Hematopoietic multipotent progenitor cell treated with erythropoietin and hydrocortisone succinate and interleukin-3 and kit ligand, for 17 days (in vitro differentiated cells): ENCODE data around the gene ZFPM1.
"Not testable (repeated sequence)": the region's sequence is repeated elsewhere in the genome, so short reads cannot be mapped to it uniquely, and the experiment has no call there.

Experiments
- DNase-seq: peaks from one replicate; pipeline ENCODE4 v3.0.0-alpha.2; 2015; ENCODE audit warnings: low spot score

Gene ZFPM1

DNA sequence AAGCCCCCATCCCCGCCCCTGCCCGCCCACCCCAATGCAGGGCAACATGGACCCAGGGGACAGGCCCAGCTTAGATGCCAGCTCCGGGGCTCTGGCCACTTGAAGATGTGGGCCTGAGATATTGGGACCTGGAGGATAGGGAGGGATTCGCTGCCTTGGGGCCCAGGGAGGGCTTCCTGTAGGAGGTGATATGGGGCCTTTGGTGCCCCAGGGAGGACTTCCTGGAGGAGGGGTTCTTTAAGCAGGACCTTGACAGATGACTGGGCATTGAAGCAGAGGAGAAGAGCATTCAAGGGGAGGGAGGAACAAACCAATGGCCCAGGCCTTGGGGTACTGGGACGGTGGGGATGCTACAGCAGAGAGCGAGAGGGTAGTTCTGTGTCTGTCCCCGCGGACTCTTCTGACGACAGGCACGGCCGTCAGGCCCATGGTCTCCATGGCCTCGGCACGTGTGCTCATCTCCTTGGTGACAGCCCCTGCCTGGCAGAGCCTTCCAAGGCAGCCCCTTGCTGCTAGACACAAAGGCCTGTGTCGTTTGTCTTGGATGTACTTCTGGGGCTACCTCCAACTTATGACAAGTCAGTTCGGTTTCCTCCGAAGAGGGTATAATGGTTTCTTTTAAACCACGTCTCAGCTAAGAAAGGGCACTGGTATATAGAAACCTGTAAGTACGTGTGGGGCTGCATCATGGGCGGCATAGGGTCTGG lies 61.6 kb downstream of the ZFPM1 start:
- DNase-seq: no peak

DNA sequence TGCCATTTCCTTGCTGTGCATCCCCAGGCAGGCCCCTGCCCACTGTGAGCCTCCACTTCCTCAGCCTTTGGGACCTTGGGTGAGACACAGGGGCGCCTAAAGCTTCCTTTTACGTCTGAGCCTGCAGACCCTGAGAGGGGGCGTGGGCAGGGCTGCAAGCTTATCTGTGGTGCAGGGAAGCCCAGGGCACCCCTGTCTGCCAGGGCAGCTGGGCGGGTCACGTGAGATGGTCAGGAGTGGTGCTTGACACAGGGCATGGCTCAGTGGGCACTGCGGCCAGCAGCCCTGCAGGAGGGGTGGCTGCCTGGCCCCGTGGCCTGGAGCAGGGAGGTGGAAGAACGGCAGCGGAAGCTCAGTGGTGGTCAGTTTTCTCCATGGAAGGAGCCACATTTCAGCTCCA lies 62.3 kb downstream of the ZFPM1 start:
- DNase-seq: no peak

DNA sequence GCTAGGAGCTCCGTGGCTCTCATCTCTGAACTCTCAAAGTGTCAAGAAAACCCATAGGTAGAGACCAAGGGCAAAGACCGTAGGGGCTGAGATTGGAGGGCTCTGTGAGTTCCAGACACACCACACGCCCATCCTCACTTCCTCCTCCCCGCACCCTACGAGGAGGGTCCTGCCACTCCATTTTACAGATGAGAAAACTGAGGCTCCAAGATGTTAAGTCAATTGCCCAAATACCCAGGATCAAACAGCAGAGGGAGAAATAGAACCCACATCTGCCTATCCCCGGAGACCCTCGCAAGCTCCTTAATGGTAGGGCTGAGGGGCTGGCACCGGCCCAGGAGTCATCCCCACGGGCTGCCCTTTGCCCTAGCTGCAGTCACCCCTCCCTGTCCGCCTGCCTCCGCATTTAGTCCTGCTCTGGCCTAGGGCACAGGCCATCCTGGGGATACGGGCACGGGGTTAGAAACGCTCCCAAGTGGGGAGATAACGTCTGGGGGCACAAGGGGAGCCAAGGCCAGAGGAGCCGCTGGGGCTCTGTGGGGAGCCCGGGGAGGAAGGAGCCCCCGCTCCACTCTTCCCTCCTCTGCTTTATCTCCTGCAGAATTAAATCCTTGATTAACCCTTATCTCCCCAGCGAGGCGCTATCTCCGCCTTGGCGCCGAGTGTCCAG lies 63.0 kb downstream of the ZFPM1 start:
- DNase-seq: no peak

DNA sequence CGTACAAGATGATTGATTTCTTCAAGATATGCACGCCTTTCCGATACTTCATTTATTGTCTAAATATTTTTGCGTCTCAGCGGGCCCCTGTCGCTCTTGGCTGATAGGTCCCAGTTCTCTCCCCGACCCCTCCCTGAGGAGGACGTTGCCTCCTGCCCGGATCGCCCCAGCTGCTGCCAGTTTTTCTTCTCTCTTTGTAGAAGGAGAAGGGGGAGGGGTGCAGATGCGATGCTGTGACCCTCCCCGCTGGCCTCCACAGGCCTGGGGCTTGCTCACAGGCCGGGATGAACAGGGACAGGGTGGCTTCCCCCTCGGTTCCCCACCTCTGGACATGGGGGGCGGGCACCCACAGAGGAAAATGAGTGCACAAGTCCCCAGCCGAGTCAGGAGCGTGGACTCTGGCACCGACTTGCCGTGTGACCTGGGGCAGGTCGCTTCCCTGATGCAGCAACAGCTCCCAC lies 63.6 kb downstream of the ZFPM1 start:
- no peak for DNase-seq

DNA sequence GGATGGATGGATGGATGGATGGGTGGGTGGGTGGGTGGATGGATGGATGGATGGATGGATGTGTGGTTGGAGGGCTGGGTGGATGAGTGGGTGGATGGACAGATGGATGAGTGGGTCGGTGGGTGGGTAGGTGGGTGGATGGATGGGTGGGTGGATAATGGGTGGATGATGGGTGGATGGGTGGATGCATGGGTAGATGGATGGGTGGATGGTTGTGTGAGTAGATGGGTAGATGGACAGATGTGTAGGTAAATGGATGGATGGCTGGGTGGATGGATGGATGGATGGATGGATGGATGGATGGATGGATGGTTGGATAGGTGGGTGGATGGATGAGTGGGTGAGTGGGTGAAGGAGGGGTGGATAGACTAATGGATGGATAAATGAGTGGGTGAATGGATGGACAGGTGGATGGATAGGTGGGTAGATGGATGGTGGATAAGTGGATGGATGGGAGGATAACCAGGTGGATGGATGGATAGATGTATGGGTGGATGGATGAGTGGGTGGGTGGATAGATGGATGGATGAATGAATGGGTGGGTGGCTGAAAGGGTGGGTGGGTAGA lies 64.2 kb downstream of the ZFPM1 start:
- DNase-seq: not testable (repeated sequence)

DNA sequence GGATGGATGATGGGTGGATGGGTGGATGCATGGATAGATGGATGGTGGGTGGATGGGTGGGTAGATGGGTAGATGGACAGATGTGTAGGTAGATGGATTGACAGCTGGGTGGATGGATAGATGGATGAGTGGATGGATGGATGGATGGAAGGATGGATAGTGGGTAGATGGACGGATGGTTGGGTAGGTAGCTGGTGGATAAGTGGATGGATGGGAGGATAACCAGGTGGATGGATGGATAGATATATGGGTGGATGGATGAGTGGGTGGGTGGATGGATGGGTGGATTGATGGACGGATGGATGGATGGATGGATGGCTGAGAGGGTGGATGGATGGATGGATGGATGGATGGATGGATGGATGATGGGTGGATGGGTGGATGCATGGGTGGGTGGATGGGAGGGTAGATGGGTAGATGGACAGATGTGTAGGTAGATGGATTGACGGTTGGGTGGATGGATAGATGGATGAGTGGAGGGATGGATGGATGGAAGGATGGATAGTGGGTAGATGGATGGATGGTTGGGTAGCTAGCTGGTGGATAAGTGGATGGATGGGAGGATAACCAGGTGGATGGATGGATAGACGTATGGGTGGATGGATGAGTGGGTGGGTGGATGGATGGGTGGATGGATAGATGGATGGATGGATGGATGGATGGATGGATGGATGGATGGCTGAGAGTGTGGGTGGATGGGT lies 65.5 kb downstream of the ZFPM1 start:
- not testable (repeated sequence) for DNase-seq

DNA sequence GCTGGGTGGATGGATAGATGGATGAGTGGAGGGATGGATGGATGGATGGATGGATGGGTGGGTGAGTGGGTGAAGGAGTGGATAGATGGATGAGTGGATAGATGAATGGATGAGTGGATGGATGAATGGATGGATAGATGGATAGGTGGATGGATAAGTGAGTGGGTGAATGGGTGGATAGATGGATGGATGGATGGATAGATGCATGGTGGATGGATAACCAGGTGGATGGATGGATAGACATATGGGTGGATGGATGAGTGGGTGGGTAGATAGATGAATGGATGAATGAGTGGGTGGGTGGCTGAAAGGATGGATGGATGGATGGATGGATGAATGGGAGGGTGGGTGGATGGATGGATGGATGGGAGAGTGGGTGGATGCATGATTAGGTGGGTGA lies 66.2 kb downstream of the ZFPM1 start:
- no peak for DNase-seq

DNA sequence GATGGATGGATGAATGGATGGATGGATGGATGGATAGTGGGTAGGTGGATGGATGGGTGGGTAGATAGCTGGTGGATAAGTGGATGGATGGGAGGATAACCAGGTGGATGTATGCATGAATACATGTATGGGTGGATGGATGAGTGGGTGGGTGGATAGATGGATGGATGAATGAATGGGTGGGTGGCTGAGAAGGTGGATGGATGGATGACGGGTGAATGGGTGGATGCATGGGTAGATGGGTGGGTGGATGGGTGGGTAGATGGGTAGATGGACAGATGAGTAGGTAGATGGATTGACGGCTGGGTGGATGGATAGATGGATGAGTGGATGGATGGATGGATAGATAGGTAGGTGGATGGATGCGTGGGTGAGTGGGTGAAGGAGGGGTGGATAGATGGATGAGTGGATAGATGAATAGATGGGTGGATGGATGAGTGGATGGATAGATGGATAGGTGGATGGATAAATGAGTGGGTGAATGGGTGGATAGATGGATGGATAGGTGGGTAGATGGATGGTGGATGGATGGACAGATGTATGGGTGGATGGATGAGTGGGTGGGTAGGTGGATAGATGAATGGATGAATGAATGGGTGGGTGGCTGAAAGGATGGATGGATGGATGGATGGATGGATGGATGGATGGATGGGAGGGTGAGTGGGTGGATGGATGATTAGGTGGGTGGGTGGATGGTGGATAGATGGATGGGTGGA lies 67.0 kb downstream of the ZFPM1 start:
- DNase-seq: no peak

DNA sequence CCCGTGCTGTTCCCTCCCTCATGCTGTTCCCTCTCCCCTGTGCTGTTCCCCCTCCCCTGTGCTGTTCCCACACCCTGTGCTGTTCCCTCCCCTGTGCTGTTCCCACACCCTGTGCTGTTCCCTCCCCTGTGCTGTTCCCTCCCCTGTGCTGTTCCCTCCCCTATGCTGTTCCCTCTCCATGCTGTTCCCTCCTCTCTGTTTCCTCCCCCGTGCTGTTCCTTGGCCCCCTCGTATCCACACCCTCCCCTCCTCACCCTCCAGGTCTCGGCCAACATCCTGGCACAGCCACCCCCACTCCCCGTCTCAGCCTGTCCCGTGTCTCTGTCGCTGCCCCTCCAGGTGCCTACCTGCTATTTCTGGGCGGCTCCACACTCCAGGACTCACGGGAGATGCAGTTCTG lies 68.6 kb downstream of the ZFPM1 start:
- DNase-seq: no peak

DNA sequence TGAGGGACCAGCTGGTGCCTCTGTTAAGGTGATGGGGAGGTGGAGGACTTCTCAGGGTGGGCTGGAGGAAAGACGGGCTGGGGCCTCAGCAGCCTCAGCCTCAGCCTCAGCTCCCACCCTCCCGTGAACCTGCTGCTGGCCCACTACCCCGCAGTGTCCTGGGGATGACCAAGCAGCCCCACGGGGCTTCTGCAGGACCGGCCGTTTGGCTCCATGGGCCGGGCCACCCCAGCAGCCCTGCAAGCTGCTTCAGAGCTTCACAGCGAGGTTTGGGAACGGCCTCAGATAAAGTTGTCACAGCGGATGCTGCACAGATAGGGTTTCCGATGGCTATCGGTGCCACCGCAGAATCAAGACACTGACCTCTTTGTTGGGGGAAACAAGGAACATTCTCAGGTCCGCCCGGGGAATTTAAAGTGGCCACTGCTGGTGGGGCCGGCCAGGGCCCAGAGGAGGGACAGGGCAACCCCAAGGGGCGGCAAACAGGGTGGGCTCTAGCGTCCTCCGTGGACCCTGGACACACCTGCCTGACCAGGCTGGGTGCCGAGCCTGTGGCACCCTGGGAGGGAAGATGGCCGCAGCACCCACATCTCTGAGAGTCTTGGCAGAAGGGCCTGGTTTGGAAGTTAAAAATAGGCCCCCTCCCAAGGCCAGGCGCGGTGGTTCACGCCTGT lies 69.3 kb downstream of the ZFPM1 start:
- DNase-seq: no peak

DNA sequence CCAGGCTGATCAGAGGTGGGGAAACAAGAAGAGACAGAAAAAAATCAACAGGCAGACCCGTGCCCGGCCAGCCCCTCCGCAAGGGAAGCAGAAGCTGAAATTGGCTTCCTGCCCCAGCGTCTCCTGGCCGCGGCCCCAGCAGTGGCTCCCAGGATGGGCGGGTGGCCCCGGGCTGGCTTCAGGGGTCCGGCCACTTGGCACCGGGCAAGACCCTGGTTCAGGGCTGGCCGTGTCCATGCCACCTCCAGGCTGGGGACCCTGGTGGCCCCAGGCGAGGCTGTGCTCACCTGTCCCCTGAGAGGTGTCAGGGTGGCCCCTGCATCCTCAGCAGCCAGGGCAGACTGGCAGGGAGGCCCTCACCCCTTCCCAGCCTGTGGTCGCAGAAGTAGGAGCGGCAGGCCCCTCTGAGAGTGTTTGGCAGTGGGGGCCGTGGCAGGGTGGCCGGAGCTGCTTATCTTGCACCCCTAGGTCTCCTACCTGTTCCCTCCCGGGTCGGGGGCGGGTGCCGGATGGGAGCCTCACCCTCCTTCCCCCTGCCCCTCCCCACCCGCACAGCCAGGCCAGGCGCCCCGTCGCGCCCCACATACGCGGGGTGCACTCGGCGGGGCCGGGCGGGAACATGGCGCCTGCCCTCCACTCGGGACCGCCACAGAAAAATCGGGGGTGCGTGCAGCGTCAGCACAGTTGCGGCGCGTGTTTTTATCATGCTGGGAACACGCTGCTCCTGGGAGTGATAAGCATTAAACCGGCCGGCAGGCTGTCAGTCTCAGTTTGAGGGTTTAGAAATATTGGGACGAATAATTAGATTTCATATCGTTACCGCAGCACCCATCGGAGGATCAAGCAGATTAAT lies 70.5 kb downstream of the ZFPM1 start:
- peak; percentile 57 for DNase-seq

DNA sequence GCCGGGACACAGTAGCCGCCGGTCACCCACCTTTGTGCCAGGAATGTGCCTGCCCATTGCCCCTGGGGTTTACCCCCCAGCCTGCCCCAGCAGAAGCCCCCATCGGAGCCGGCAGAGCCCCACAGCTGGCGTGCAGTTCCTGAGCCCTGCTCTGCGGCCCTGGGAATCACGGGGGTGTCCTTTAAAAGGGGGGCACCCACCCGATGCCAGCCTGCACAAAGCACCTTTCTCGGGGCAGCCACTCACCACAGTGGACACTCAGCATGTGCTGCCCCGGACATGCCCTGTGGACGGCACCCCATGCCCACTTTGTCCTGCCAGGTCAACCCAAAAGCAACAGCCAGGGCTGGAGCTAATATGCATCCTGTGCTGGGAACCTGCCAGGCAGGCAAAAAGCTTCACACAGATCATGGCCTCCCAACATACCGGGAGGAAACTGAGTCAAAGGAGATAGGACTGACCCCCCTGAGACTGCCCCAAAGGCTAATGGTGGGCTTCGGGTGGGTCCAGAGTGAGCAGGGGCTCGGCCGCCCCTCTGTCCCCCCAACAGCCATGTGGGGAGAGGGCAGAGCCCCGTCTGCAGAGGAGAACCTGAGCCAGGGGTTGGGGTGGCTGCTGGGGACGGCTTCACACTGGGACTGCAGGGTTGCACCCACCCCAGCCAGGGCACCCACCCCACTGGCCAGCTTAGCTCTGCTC lies 71.3 kb downstream of the ZFPM1 start:
- DNase-seq: no peak

DNA sequence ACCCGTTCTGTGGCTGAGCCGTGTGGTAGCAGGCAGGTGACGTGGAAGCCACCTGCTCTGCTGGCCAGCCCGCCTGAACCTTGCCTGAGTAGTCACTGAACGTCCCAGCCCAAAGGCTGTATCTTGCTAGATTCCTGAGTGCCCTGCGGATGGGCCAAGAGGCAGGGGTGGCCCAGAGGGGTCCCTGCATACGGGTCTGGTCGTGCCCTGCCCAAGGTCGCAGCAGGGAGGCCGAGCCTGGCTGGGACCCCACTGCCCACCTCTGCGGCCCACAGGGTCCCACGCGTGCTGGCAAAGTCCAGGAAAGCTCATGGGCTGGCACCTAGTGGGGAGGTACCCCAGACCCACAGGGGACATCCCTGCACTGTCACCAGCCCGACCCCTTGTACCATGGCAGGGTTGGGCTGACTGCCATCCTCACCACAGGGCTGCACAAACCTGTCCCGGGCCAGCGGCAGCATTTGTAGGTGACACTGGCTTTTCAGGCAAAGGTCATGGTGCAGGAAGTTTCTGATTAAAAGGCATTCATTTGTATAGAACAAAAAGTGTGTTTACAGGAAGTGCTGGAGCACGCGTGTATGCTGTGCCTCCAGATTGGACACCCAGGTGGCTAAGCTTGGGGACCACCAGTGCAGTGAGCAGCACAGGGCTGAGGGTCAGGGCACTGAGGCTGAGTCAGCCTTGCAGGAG lies 72.0 kb downstream of the ZFPM1 start:
- DNase-seq: no peak

DNA sequence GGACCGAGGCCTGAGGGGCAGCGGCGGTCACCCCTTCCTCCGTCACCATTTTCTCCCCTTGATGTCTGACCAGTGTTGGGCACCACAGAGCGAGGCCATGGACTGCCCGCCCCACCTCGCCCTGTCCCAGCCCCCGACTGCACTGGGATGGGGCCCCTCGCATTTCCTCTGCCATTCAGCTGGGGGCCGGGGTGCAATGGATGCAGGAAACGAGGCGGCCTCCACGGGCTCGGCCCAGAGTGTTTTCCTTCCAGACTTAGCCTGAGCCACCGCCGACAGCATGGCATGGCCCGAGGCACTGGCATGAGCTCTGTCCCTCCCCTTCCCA lies 72.5 kb downstream of the ZFPM1 start:
- DNase-seq: no peak

DNA sequence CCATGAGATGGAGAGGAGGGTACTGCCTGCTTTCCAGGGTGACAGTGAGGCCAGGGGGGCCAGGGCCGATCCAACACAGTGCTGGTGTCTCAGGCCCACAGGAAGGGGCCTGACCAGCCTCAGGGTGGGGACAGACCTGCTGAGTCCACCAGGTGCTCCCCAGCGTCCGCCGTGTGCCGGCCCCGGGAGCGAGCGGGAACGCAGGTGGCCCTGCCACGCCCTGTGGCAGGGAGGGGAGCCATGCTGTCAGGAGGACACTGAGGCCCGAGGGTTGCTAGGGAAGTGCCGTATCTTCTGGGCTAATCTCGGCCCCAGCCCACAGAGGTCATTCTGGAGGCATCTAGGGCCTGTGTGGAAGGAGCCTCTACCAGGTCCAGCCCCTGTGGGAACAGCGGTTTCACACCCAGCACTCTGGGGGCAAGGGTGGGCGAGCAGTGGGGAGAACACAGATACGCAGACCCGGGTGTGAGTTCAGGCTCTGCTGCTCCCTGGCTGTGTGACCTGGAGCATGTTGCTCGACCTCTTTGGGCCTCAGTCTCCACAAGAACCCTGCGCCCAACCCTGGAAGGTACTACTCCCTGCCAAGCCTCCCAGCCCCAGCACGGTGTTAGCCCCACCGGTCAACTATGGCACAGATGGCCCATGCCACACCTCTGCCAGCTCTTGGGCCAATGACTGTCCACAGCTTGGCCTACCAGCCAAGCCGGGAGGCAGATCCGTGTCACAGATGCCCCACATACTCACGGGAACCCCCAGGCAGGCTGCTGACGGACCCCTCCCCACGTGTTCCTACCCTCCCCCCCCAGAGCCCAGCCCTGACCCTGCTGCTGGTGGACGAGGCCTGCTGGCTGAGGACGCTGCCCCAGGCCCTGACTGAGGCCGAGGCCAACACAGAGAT lies 73.2 kb downstream of the ZFPM1 start:
- no peak for DNase-seq

DNA sequence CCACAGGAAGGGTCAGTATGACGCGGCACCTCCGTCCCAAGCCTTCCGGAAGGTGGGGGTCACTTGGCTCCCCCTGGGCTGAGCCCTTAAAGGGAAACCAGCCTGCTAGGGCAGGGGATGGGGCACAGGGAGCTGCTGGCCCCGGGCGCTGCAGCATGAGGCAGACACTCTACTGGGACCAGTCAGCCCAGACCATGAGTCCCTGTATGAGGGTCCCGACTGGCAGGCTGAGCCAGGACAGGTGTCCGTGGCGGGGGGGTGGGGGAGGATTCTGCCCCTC lies 73.8 kb downstream of the ZFPM1 start:
- DNase-seq: no peak

DNA sequence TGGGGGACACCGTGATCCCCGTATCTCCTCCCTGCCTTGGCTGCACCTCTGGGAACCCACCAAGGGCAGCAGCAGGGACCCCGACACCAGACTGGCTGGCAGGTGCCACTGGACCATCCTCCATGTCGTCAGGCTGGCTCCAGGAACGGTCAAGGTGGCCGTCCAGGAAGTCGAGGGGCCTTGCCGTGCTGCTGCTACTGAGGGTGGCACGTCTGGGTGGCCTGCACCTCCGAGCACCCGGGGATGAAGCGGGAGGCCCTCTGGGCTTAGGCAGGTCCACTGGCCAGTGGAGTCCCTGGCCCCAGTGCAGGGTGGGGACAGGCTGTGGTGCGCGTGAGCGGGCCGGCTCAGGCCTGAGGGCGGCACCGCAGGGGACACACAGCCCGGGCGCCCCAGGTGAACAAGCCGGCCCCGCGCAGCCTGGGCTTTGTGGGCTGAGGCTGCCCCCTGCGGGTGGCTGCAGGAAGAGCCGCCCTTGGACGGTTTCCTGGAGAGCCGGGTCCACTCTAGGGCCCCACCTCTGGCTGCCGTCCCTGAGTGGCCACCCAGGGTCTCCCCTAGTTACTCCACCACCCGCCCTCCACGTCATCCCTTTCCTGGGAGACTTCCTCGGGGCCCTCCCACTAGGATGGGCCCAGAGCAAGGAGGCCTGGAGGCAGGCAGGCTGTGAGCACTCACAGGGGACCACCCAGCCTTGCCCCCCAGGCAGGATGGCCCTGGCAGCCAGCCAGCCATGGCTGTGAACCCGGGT lies 74.3 kb downstream of the ZFPM1 start:
- peak; percentile 74 for DNase-seq
